HG02973 (cell line): ENCODE measurements around the gene PSG5.
"Not testable (repeated sequence)": the region's sequence is repeated elsewhere in the genome, so short reads cannot be mapped to it uniquely, and the experiment has no call there.

Source experiments
- ATAC-seq: cut with Tn5 transposase; IDR thresholded peaks from one replicate; pipeline ENCODE4 v1.9.1; 2021; ENCODE audit warnings: moderate library complexity; ENCODE audit not compliant: unreplicated experiment

The PSG5 gene

GRCh38 chr19:43188092-43188491 lies 1.8 kb upstream of the PSG5 start:
- not testable (repeated sequence) for ATAC-seq

DNA sequence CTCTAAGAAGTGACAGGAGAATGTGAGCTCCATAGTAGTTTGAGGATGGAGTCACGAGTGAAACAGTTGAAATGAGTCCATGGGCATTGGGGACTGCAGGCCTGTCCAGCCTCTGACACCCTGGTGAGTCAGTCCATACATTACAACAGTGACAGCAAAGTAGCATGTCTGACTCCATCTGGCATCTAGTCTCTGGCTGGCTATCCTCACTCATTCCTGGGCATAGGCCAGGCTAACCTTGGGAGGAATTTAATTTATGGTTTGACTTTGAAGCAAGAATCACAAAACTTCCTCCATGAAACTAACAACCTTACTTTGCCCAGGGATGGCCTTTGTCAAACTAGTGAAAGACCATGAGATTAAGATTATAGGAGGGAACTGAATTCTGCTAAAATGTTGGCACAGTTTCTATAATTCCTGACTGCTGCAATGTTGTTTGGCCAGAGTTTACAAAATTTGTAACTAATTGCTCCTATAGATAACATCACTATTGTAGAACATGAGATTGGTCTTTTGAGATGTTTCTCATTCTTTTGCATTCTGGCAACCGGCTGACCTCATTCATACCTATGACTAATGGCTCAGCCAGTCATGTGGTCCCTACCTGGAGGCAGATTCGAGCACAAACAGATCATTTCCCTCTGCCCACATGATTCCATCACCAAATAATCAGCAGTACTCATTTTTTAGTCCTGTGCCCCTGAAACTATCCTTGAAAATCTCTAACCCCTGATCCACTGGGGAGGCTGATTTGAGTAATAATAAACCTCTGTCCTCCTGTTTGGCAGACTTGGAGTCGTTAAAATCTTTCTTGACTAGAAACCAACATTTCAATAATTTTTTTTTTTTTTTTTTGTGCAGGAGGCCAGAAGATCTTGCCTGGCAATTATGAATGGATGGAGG lies 4.2 kb downstream of the PSG5 start:
- not testable (repeated sequence) for ATAC-seq

GRCh38 chr19:43179569-43180147 lies 6.7 kb downstream of the PSG5 start:
- ATAC-seq = not testable (repeated sequence)

GRCh38 chr19:43178577-43178976 lies 7.8 kb downstream of the PSG5 start:
- not testable (repeated sequence) for ATAC-seq

DNA sequence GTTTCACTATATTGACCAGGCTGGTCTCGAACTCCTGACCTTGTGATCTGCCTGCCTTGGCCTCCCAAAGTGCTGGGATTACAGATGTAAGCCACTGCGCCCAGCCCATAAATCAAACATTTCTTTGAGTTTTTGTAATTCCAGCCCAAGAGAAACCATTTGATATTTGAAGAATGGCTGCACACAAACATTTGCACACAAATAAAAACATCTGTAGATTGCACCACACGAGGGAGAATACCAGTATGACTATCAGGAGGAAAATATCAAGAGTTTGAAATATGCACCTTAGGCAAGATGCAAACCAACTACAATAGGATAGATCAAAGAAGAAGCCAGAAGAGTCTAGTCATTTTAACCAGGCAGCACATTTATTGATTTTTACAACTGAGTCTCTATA lies 20.4 kb downstream of the PSG5 start:
- ATAC-seq = not testable (repeated sequence)

DNA sequence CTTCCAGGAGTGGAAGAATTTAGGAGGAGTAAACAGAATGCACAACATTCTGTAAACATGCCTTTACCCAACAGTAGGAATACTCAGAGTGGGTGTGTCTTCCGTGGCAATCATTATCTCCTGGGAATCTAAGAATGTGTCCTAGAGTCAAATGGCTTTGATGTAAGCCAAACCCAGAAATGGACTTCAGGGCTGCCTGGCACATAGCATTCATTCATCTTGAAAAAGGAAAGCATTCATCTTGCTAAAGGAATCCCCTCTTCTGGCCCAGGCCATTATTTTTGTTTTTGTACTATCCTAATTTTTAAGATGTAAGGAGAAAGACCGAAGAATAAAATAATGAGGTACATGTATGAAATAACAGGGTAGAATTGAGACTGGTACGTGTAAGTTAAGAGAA lies 23.2 kb downstream of the PSG5 start:
- not testable (repeated sequence) for ATAC-seq

- not testable (repeated sequence) for ATAC-seq
These were observed 24.1 kb downstream of the PSG5 start for GRCh38 chr19:43162261-43162660.

DNA sequence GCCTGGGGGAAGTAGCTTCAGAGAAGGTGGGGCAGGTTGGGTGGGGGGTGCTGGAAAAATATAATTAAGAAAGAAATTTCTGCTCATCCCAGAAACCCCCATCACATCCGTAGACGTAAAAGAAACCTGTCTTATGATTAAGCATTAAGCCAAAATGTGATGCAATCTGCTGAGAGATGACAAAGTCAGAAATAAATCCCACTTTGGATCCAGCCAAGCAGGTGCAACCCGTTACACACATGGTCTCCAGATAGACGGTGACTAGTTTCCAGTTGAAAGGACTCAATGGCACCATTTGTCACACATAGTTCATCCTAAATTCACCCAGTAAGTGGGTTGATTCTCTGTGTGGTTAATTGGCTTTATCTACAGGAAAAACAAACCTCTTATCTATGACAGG lies 34.1 kb downstream of the PSG5 start:
- ATAC-seq = no peak

DNA sequence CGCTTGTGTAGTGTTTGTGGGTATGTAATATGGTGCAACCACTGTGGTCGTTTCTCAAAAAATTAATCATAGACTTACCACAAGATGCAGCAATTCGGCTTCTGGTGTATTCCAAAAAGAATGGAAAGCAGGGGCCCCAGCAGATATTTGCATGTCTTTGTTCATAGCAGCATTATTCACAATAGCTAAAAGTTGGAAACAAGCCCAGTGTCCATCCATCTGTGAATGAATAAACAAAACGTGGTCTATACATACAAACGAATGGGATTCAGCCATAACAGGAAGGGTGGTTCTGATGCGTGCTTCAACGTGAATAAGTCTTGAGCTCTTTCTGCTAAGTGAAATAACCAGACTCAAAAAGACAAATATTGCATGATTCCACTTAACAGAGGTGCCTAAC lies 36.5 kb downstream of the PSG5 start:
- not testable (repeated sequence) for ATAC-seq

GRCh38 chr19:43148233-43148632 lies 38.1 kb downstream of the PSG5 start:
- no peak for ATAC-seq

- not testable (repeated sequence) for ATAC-seq
These were observed 44.6 kb downstream of the PSG5 start for GRCh38 chr19:43141763-43142162.

- no peak for ATAC-seq
These were observed 53.6 kb downstream of the PSG5 start for GRCh38 chr19:43132696-43133095.

- not testable (repeated sequence) for ATAC-seq
These were observed 55.0 kb downstream of the PSG5 start for GRCh38 chr19:43131281-43131842.

DNA sequence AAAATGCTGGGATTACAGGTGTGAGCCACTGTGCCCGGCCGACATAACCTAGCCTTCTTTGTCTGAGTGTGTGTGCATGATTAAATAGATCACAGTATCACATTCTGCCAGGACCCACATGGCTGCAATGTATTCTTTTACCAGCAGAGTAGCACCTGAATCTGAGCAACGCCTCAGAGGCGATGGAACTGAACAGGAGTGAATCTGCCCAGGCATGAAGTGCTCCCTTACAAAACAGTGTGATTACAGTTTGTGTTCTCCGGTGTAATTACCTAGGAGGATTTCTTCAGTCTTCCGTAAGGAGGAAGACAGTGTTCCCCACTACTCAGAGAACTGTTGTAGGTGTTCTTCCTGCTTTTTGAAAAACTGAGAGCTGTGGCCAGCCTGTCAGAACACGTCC lies 57.1 kb downstream of the PSG5 start:
- not testable (repeated sequence) for ATAC-seq

DNA sequence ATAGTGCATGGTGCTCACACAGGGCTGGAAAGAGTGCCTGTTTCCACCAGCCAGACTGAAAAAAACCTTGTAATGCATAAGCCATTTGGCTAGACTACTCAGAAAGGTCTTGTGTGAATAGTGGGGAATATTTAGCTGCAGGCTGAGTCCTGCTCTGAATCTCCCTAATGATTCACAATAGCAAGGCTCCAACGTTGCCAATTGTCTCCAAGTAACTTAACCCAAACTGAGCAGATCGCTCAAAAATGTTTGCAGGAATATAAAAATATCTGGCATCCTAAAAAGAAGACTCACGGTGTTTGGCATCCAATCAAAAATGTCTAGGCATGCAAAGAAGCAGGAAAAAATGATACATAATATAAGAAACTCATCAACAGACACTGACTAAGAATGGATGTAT lies 59.0 kb downstream of the PSG5 start:
- not testable (repeated sequence) for ATAC-seq

DNA sequence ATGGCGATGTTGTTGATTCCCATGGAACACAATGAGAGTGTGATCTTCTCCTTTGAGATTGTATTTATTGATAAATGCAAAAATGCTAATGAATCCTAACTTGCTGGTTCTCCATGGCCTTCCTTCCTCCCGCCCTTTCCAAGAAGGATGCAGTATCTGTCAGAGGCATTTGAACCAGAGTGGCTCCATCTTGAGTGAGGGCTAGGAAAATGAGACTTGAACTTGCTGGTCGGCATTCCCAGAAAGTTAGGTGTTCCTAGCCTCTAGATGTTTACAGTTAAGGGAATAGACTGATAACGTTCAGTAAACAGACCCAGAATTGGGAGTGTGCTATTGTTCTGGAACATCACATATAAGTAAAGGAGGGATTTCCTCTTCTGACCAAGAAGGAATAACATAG lies 59.6 kb downstream of the PSG5 start:
- no peak for ATAC-seq

- ATAC-seq = no peak
These were observed 62.0 kb downstream of the PSG5 start for GRCh38 chr19:43124360-43124759.

GRCh38 chr19:43120433-43121026 lies 65.8 kb downstream of the PSG5 start:
- ATAC-seq = not testable (repeated sequence)

DNA sequence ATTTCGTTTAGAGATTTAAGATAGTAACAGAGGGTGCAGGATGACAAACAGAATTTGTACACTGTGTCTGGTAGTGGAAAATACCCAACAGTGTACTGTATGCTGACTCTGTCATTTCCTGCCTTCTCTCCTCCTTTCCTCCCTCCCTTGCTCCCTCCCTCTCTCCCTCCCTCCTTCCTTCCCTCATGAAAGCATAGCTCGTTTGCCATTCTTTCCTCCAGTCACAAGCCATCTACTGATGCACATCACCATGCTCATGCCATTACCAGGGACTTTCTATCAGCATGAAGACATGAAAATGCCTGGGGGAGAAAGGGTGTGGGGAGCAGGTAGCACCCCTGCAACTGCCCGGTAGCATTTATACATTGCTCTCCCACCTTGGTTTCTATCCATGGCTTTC lies 66.8 kb downstream of the PSG5 start:
- not testable (repeated sequence) for ATAC-seq
